Measurements from ENCODE around the gene SRGAP3. TPM values are rescaled to one million over a fixed set of nuclear protein-coding genes. Genes with fewer than 3 reads are reported as not detected.

Gene SRGAP3
- total RNA-seq, 1 donor from 2014 or later = 3.9 TPM

DNA sequence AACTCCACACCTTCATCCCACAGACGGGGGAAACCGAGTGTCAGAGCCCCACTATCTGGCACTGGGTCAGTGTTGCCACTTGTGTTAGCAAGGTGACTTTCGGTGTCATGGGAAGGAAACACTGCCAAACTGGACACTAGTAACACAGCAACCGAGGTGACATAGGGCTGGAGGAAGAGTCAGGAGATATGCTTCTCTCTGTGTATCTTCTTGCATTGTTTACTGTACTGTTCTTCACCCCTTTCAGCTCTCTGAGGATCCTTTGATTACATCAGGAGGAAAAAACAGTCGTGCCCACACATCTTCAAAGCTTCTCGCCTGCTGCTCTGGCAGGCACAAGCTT lies 176.8 kb downstream of the SRGAP3 start:
- Histone ChIP-seq H3K79me2 (ENCODE audit: insufficient read depth, low read length) (no peaks in the 10 kb centered on the region), H3K9me3 (ENCODE audit: insufficient read depth, low read depth, low read length) (no peaks in the 10 kb centered on the region), H3K27me3 (ENCODE audit: insufficient read depth, low read length) (no peaks in the 10 kb centered on the region), H3K4me1 (ENCODE audit: insufficient read depth, low read length) (peaks cover 4% of the 10 kb centered on the region), H3K4me2 (ENCODE audit: low read length) (no peak overlapping the region), H3K4me3 (ENCODE audit: insufficient read depth, low read depth, low read length) (no peak overlapping the region), H3K36me3 (ENCODE audit: insufficient read depth, low read length) (no peaks in the 10 kb centered on the region), H3K27ac (ENCODE audit: low read depth, low read length) (no peak overlapping the region), H4K20me1 (ENCODE audit: insufficient read depth, low read length) (no peaks in the 10 kb centered on the region), H3K9ac (ENCODE audit: low read length) (no peak overlapping the region), H2AFZ (ENCODE audit: low read depth, low read length) (no peak overlapping the region)
- H3K27me3 Mint-ChIP-seq (ENCODE audit: low read depth, unreplicated experiment) = peaks cover 18% of the 10 kb centered on the region
- no peaks in the 10 kb centered on the region for H3K36me3 Mint-ChIP-seq (ENCODE audit: low read depth, unreplicated experiment)
- H3K4me1 Mint-ChIP-seq (ENCODE audit: low read depth, unreplicated experiment) = peaks cover 11% of the 10 kb centered on the region
- DNase-seq (ENCODE audit: low read depth) = no peak
- no peak overlapping the region for H3K4me3 Mint-ChIP-seq (ENCODE audit: unreplicated experiment)
- no peak overlapping the region for H3K27ac Mint-ChIP-seq (ENCODE audit: unreplicated experiment)
- H3K9me3 Mint-ChIP-seq (ENCODE audit: unreplicated experiment) = no peaks in the 10 kb centered on the region
- TF ChIP-seq, protein P1, sequence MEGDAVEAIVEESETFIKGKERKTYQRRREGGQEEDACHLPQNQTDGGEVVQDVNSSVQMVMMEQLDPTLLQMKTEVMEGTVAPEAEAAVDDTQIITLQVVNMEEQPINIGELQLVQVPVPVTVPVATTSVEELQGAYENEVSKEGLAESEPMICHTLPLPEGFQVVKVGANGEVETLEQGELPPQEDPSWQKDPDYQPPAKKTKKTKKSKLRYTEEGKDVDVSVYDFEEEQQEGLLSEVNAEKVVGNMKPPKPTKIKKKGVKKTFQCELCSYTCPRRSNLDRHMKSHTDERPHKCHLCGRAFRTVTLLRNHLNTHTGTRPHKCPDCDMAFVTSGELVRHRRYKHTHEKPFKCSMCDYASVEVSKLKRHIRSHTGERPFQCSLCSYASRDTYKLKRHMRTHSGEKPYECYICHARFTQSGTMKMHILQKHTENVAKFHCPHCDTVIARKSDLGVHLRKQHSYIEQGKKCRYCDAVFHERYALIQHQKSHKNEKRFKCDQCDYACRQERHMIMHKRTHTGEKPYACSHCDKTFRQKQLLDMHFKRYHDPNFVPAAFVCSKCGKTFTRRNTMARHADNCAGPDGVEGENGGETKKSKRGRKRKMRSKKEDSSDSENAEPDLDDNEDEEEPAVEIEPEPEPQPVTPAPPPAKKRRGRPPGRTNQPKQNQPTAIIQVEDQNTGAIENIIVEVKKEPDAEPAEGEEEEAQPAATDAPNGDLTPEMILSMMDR (IDR thresholded peaks at IDR 0.05; ENCODE audit: insufficient read depth, low read depth, low read length) = no peak
- TF ChIP-seq EZH2 (IDR thresholded peaks at IDR 0.05; ENCODE audit: insufficient read depth, low read length) = no peak
- no peak for FAIRE-seq

DNA sequence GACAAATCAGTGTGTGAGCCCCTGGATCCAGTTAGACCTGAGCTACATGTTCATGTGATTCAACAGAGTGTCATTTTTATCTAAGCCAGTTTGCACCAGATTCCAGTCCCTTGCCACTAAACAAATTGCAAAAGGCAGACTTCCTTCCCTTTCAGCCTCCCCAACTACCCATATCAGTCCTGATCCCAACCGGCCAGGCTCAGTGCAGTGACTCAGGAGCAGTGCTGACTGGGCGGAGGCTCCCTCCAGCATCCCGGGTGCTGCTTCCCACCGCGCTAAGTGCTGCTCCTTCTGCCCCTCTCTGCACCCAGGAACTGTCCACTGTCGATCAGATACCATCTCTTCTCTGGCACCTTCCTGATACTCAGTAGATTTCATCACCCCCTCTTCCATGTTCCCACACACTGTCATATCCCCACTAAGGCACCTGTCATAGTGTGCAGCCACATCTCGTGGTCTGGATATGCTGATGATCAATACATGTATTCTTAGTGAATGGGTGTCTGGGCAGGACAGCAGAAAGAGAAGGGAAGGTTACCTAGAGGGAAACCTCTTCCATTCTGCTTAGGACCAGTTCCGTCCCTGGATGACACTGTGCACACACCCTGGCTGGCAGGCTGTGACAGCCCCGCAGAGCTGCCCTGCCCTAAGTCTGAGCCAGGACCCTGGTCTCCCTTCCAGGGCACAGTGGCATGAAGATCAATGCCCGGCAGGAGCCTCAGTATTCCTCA lies 177.3 kb downstream of the SRGAP3 start:
- TF ChIP-seq EZH2 (IDR thresholded peaks at IDR 0.05; ENCODE audit: insufficient read depth, low read length) = no peak
- TF ChIP-seq, protein P1 (IDR thresholded peaks at IDR 0.05; ENCODE audit: insufficient read depth, low read depth, low read length) = no peak
- DNase-seq (ENCODE audit: low read depth) (no peak), FAIRE-seq (no peak)
- H3K27me3 Mint-ChIP-seq (ENCODE audit: low read depth, unreplicated experiment) = peaks cover 18% of the 10 kb centered on the region
- Histone ChIP-seq H3K27me3 (ENCODE audit: insufficient read depth, low read length) (no peaks in the 10 kb centered on the region), H3K4me1 (ENCODE audit: insufficient read depth, low read length) (peaks cover 4% of the 10 kb centered on the region), H3K79me2 (ENCODE audit: insufficient read depth, low read length) (no peaks in the 10 kb centered on the region), H3K4me3 (ENCODE audit: insufficient read depth, low read depth, low read length) (no peak overlapping the region), H3K4me2 (ENCODE audit: low read length) (no peak overlapping the region), H3K36me3 (ENCODE audit: insufficient read depth, low read length) (no peaks in the 10 kb centered on the region), H4K20me1 (ENCODE audit: insufficient read depth, low read length) (no peaks in the 10 kb centered on the region), H2AFZ (ENCODE audit: low read depth, low read length) (no peak overlapping the region), H3K9me3 (ENCODE audit: insufficient read depth, low read depth, low read length) (no peaks in the 10 kb centered on the region), H3K27ac (ENCODE audit: low read depth, low read length) (no peak overlapping the region), H3K9ac (ENCODE audit: low read length) (no peak overlapping the region)
- no peak overlapping the region for H3K4me3 Mint-ChIP-seq (ENCODE audit: unreplicated experiment)
- H3K36me3 Mint-ChIP-seq (ENCODE audit: low read depth, unreplicated experiment) = no peaks in the 10 kb centered on the region
- peaks cover 10% of the 10 kb centered on the region for H3K4me1 Mint-ChIP-seq (ENCODE audit: low read depth, unreplicated experiment)
- no peak overlapping the region for H3K27ac Mint-ChIP-seq (ENCODE audit: unreplicated experiment)
- H3K9me3 Mint-ChIP-seq (ENCODE audit: unreplicated experiment) = no peaks in the 10 kb centered on the region

DNA sequence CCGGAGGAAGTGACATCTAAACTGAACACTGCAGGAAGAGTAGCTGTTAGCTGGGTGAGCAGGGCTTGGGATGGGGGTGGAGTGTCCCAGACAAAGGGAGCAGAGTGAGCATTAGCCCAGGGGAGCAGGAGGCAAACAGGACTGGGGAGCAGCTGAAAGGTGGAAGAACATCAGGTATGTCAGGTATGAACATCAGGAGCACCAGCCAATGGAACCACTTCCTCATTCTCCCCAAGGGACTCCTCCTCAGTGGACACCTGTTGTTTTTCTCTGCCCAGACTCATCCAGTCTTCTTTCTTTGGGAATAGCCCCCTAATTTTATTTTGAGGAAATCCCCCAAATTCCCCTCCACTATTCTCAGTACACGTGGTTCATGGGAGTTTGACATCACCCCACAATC lies 178.5 kb downstream of the SRGAP3 start:
- no peak overlapping the region for H3K4me3 ChIP-seq (ENCODE audit: insufficient read depth, low read depth, low read length)
- no peak for FAIRE-seq

More for the DNA sequence above, 178.5 kb downstream of the SRGAP3 start:
- no peak for DNase-seq (ENCODE audit: low read depth)
- TF ChIP-seq, protein P1 (IDR thresholded peaks at IDR 0.05; ENCODE audit: insufficient read depth, low read depth, low read length) = no peak
- TF ChIP-seq EZH2 (IDR thresholded peaks at IDR 0.05; ENCODE audit: insufficient read depth, low read length) = no peak
- no peak overlapping the region for H3K27ac ChIP-seq (ENCODE audit: low read depth, low read length)
- H3K27me3 ChIP-seq (ENCODE audit: insufficient read depth, low read length) = no peaks in the 10 kb centered on the region
- H2AFZ ChIP-seq (ENCODE audit: low read depth, low read length) = no peak overlapping the region
- H3K27ac Mint-ChIP-seq (ENCODE audit: unreplicated experiment) = no peak overlapping the region
- H3K36me3 Mint-ChIP-seq (ENCODE audit: low read depth, unreplicated experiment) = no peaks in the 10 kb centered on the region
- H3K27me3 Mint-ChIP-seq (ENCODE audit: low read depth, unreplicated experiment) = peaks cover 18% of the 10 kb centered on the region
- H4K20me1 ChIP-seq (ENCODE audit: insufficient read depth, low read length) = no peaks in the 10 kb centered on the region
- H3K4me3 Mint-ChIP-seq (ENCODE audit: unreplicated experiment) = no peak overlapping the region
- no peaks in the 10 kb centered on the region for H3K36me3 ChIP-seq (ENCODE audit: insufficient read depth, low read length)
- H3K4me1 ChIP-seq (ENCODE audit: insufficient read depth, low read length) = peaks cover 4% of the 10 kb centered on the region
- H3K79me2 ChIP-seq (ENCODE audit: insufficient read depth, low read length) = no peaks in the 10 kb centered on the region
- no peaks in the 10 kb centered on the region for H3K9me3 Mint-ChIP-seq (ENCODE audit: unreplicated experiment)
- no peak overlapping the region for H3K9ac ChIP-seq (ENCODE audit: low read length)
- H3K4me2 ChIP-seq (ENCODE audit: low read length) = no peak overlapping the region
- no peaks in the 10 kb centered on the region for H3K9me3 ChIP-seq (ENCODE audit: insufficient read depth, low read depth, low read length)
- H3K4me1 Mint-ChIP-seq (ENCODE audit: low read depth, unreplicated experiment) = peaks cover 9% of the 10 kb centered on the region
